SU-DHL-6 (cell line): ENCODE data around the gene PECR.

ENCODE experiments used
- H2AFZ ChIP-seq: fragments of 200-600 bp; sonication (generic); 2 replicates; pipeline ENCODE4 v1.6.1; 2014; ENCODE audit warnings: low read depth, mild to moderate bottlenecking, moderate library complexity, mixed read lengths, antibody characterized with exemption, low read length; ENCODE audit not compliant: severe bottlenecking
- H3F3A ChIP-seq: fragments of 200-600 bp; shearing (Covaris generic); 2 replicates; pipeline ENCODE4 v1.6.0; 2016; ENCODE audit warnings: antibody characterized with exemption, mild to moderate bottlenecking; ENCODE audit not compliant: insufficient read depth
- H3K27ac ChIP-seq: fragments of 200-600 bp; sonication (generic); 2 replicates; pipeline ENCODE4 v1.5.1; 2016; ENCODE audit warnings: low read depth, mild to moderate bottlenecking, low read length, moderate library complexity, mixed read lengths
- H3K27me3 ChIP-seq: fragments of 200-600 bp; sonication (generic), shearing (Covaris generic); 2 replicates; pipeline ENCODE4 v1.6.0; 2014; ENCODE audit warnings: mild to moderate bottlenecking, low read length
- H3K36me3 ChIP-seq: fragments of 200-600 bp; sonication (generic); 2 replicates; pipeline ENCODE4 v1.6.1; 2014; ENCODE audit warnings: mild to moderate bottlenecking, low read length, mixed read lengths
- H3K4me2 ChIP-seq: fragments of 300-600, 200-600 bp; shearing (Covaris generic), sonication (generic); 2 replicates; pipeline ENCODE4 v1.6.0; 2014; ENCODE audit warnings: low read length, low read depth, mild to moderate bottlenecking; ENCODE audit not compliant: poor library complexity, severe bottlenecking
- H3K4me3 ChIP-seq: fragments of 200-600 bp; sonication (generic); 2 replicates; pipeline ENCODE4 v1.5.1; 2014; ENCODE audit warnings: antibody characterized with exemption, low read length, mild to moderate bottlenecking, mixed read lengths; ENCODE audit not compliant: insufficient read depth, poor library complexity, severe bottlenecking
- H3K79me2 ChIP-seq: fragments of 200-600 bp; sonication (generic); 2 replicates; pipeline ENCODE4 v1.6.1; 2014; ENCODE audit warnings: mild to moderate bottlenecking, low read length, moderate library complexity; ENCODE audit not compliant: insufficient read depth
- H3K9ac ChIP-seq: fragments of 200-600 bp; sonication (generic); 2 replicates; pipeline ENCODE4 v1.7.0; 2014; ENCODE audit warnings: mild to moderate bottlenecking, low read length
- H3K9me2 ChIP-seq: fragments of 200-600 bp; sonication (generic); replicated peaks from 2 replicates; pipeline ENCODE4 v1.6.1; 2014; ENCODE audit warnings: low read length; ENCODE audit not compliant: insufficient read depth
- H3K9me3 ChIP-seq: fragments of 200-600 bp; sonication (generic); 2 replicates; pipeline ENCODE4 v1.6.1; 2014; ENCODE audit warnings: low read length, mixed read lengths; ENCODE audit not compliant: insufficient read depth
- H4K20me1 ChIP-seq: fragments of 200-600 bp; sonication (generic); 2 replicates; pipeline ENCODE4 v1.6.1; 2014; ENCODE audit warnings: low read depth, mild to moderate bottlenecking, antibody characterized with exemption, low read length, moderate library complexity, mixed read lengths
- CTCF ChIP-seq: fragments of 200-600 bp; sonication (generic); IDR thresholded peaks from one replicate; pipeline ENCODE4 v1.5.1; 2017; ENCODE audit warnings: antibody characterized with exemption, mild to moderate bottlenecking, low read length, moderate library complexity; ENCODE audit not compliant: insufficient read depth, poor library complexity, severe bottlenecking
- EZH2phosphoT487 ChIP-seq: fragments of 200-600 bp; sonication (generic), shearing (Covaris generic); conservative IDR thresholded peaks from 2 replicates; pipeline ENCODE4 v1.6.1; 2018; ENCODE audit warnings: mild to moderate bottlenecking, antibody characterized with exemption, low read length, moderate library complexity, mixed read lengths

PECR gene

GRCh38 chr2:216064014-216064630 is 17.5 kb downstream of the PECR start:
- H4K20me1 ChIP-seq, result no peaks in the 10 kb centered on the region
- H3K4me2 ChIP-seq, result no peak overlapping the region
- no peak overlapping the region for H3K9ac ChIP-seq
- H2AFZ ChIP-seq, result no peak overlapping the region
- no peaks in the 10 kb centered on the region for H3K27me3 ChIP-seq
- no peak overlapping the region for H3K27ac ChIP-seq
- no peak overlapping the region for H3K4me3 ChIP-seq
- no peak for TF ChIP-seq EZH2phosphoT487
- no peak for TF ChIP-seq CTCF
- H3K79me2 ChIP-seq, result no peaks in the 10 kb centered on the region
- H3F3A ChIP-seq, result no peaks in the 10 kb centered on the region
- no peaks in the 10 kb centered on the region for H3K9me2 ChIP-seq
- no peaks in the 10 kb centered on the region for H3K9me3 ChIP-seq
- H3K36me3 ChIP-seq, result no peaks in the 10 kb centered on the region

GRCh38 chr2:216059233-216059834 is 22.3 kb downstream of the PECR start:
- Histone ChIP-seq H3K9me3 (no peaks in the 10 kb centered on the region), H3K9ac (no peak overlapping the region), H3K9me2 (no peaks in the 10 kb centered on the region), H3K36me3 (no peaks in the 10 kb centered on the region), H4K20me1 (no peaks in the 10 kb centered on the region), H3K4me3 (no peak overlapping the region), H3K27me3 (no peaks in the 10 kb centered on the region), H2AFZ (no peak overlapping the region), H3K4me2 (no peak overlapping the region), H3F3A (no peaks in the 10 kb centered on the region), H3K79me2 (no peaks in the 10 kb centered on the region), H3K27ac (no peak overlapping the region)
- TF ChIP-seq CTCF (no peak), EZH2phosphoT487 (no peak)

GRCh38 chr2:216057688-216058193 is 23.9 kb downstream of the PECR start:
- Histone ChIP-seq H3K27me3 (no peaks in the 10 kb centered on the region), H3K4me2 (no peak overlapping the region), H3K36me3 (no peaks in the 10 kb centered on the region), H3K9me2 (no peaks in the 10 kb centered on the region), H3K4me3 (no peak overlapping the region), H3F3A (no peaks in the 10 kb centered on the region), H2AFZ (no peak overlapping the region), H3K9ac (no peak overlapping the region), H3K79me2 (no peaks in the 10 kb centered on the region), H4K20me1 (no peaks in the 10 kb centered on the region), H3K27ac (no peak overlapping the region), H3K9me3 (no peaks in the 10 kb centered on the region)
- TF ChIP-seq CTCF (no peak), EZH2phosphoT487 (no peak)
